H1 (cell line): ENCODE results near the gene WDR93. TPM values are rescaled to one million over a fixed set of nuclear protein-coding genes. Genes with fewer than 3 reads are reported as not detected.
A peak's percentile ranks its signal among the peaks of the same experiment; 100 is the strongest.

ENCODE experiments used
- CTCF ChIA-PET: fragments of 300-600 bp; sonication (Branson Sonifier 250); formaldehyde crosslinking; loops from one replicate; lab custom pipeline; 2021; ENCODE audit not compliant: partially characterized antibody; lab: Charles Lee
- POLR2A ChIA-PET: fragments of 300-600 bp; sonication (Branson Sonifier 250); formaldehyde crosslinking; loops from one replicate; lab custom pipeline; 2021; ENCODE audit warnings: inconsistent platforms; ENCODE audit not compliant: partially characterized antibody; lab: Charles Lee
- DNase-seq, 2 experiments: peaks; one replicate each; pipeline versions ENCODE4 v3.0.0 to v3.0.0-alpha.2; 2010 to 2022; ENCODE audit warnings: low spot score in 2 of 2, low read depth in 1 of 2, mixed read lengths in 1 of 2
- FAIRE-seq: peaks from 2 replicates; lab custom pipeline; 2011; peaks lifted over from hg19 to GRCh38; lab: Jason Lieb, UNC
- H2AFZ ChIP-seq: 2 replicates; pipeline ENCODE4 v1.8.1; 2012; ENCODE audit warnings: low read length, inconsistent platforms
- H2AK5ac ChIP-seq: 2 replicates; pipeline ENCODE4 v1.6.1; 2013; ENCODE audit warnings: low read depth, low read length
- H2BK120ac ChIP-seq: replicated peaks from 2 replicates; pipeline ENCODE3; 2013; ENCODE audit warnings: low read depth, low read length, inconsistent platforms
- H2BK12ac ChIP-seq: 2 replicates; pipeline ENCODE4 v1.6.1; 2013; ENCODE audit warnings: low read depth, low read length
- H2BK15ac ChIP-seq: 2 replicates; pipeline ENCODE4 v1.6.1; 2013; ENCODE audit warnings: low read length
- H2BK20ac ChIP-seq: 2 replicates; pipeline ENCODE4 v1.6.1; 2013; ENCODE audit warnings: low read length
- H2BK5ac ChIP-seq: 2 replicates; pipeline ENCODE4 v1.6.1; 2013; ENCODE audit warnings: low read depth, low read length
- H3K14ac ChIP-seq: 2 replicates; pipeline ENCODE4 v1.6.1; 2013; ENCODE audit warnings: inconsistent platforms; ENCODE audit not compliant: insufficient read length
- H3K18ac ChIP-seq: 2 replicates; pipeline ENCODE4 v1.6.1; 2013; ENCODE audit warnings: low read length; ENCODE audit errors: extremely low read depth
- H3K23ac ChIP-seq: 2 replicates; pipeline ENCODE4 v1.6.1; 2013; ENCODE audit warnings: inconsistent platforms; ENCODE audit not compliant: insufficient read length
- H3K23me2 ChIP-seq: 2 replicates; pipeline ENCODE4 v1.6.1; 2013; ENCODE audit warnings: low read depth, low read length
- H3K27ac ChIP-seq: 2 replicates; pipeline ENCODE4 v1.6.1; 2011; ENCODE audit warnings: low read depth, low read length, inconsistent platforms
- H3K27me3 ChIP-seq, 4 experiments: replicated peaks in 1 of 4; 1 replicate in 1 of 4; 2 replicates in 3 of 4; pipeline versions ENCODE4 v1.6.1 to v1.8.1; 2011 to 2013; ENCODE audit warnings: low read length in 3 of 4, mild to moderate bottlenecking in 3 of 4, inconsistent platforms in 2 of 4, mixed read lengths in 2 of 4, moderate library complexity in 1 of 4; ENCODE audit not compliant: control insufficient read depth in 3 of 4, insufficient read depth in 3 of 4; ENCODE audit errors: extremely low read depth in 1 of 4
- H3K36me3 ChIP-seq, 4 experiments: 2 replicates each; pipeline versions ENCODE4 v1.6.1 to v1.8.1; 2011 to 2013; ENCODE audit warnings: mild to moderate bottlenecking in 4 of 4, low read length in 3 of 4, moderate library complexity in 2 of 4, control low read depth in 1 of 4, inconsistent platforms in 1 of 4; ENCODE audit not compliant: insufficient read depth in 4 of 4, control insufficient read depth in 2 of 4
- H3K4ac ChIP-seq: replicated peaks from 2 replicates; pipeline ENCODE3; 2013; ENCODE audit warnings: low read length, low read depth, mixed read lengths, inconsistent platforms; ENCODE audit not compliant: insufficient read length
- H3K4me1 ChIP-seq, 4 experiments: replicated peaks in 1 of 4; 1 replicate in 1 of 4; 2 replicates in 3 of 4; pipeline versions ENCODE4 v1.6.1 to v1.8.1; 2011 to 2013; ENCODE audit warnings: low read length in 3 of 4, inconsistent platforms in 2 of 4, mixed read lengths in 1 of 4; ENCODE audit not compliant: insufficient read depth in 4 of 4, control insufficient read depth in 3 of 4
- H3K4me2 ChIP-seq, 2 experiments: 2 replicates each; pipeline versions ENCODE4 v1.6.1 to v1.8.1; 2011 to 2013; ENCODE audit warnings: low read depth in 2 of 2, low read length in 2 of 2, control low read depth in 1 of 2, inconsistent platforms in 1 of 2, mild to moderate bottlenecking in 1 of 2; ENCODE audit not compliant: insufficient read depth in 1 of 2
- H3K4me3 ChIP-seq, 4 experiments: fragments of 200-600, 300-600 bp in 1 of 4; sonication (generic), shearing (Covaris generic), sonication (Bioruptor Twin) in 1 of 4; 2 replicates each; pipeline versions ENCODE4 v1.5.1 to v1.8.1; 2011 to 2016; ENCODE audit warnings: low read length in 4 of 4, low read depth in 3 of 4, control low read depth in 2 of 4, inconsistent platforms in 2 of 4, mild to moderate bottlenecking in 2 of 4, mixed read lengths in 1 of 4, moderate library complexity in 1 of 4; ENCODE audit not compliant: insufficient read depth in 2 of 4; ENCODE audit errors: extremely low read depth in 1 of 4
- H3K56ac ChIP-seq: replicated peaks from 2 replicates; pipeline ENCODE3; 2013; ENCODE audit warnings: low read depth, mild to moderate bottlenecking, mixed read lengths, low read length, inconsistent platforms; ENCODE audit not compliant: insufficient read length
- H3K79me1 ChIP-seq: 2 replicates; pipeline ENCODE4 v1.6.1; 2013; ENCODE audit warnings: low read depth, low read length, control low read depth
- H3K79me2 ChIP-seq, 2 experiments: 2 replicates each; pipeline versions ENCODE4 v1.6.1 to v1.8.1; 2012 to 2013; ENCODE audit warnings: low read length in 2 of 2, mild to moderate bottlenecking in 2 of 2, inconsistent platforms in 1 of 2; ENCODE audit not compliant: insufficient read depth in 2 of 2, control insufficient read depth in 1 of 2
- H3K9ac ChIP-seq, 4 experiments: replicated peaks in 1 of 4; 1 replicate in 1 of 4; 2 replicates in 3 of 4; pipeline versions ENCODE4 v1.6.1 to v1.8.1; 2011 to 2013; ENCODE audit warnings: low read depth in 3 of 4, low read length in 3 of 4, control low read depth in 2 of 4, mild to moderate bottlenecking in 2 of 4, moderate library complexity in 2 of 4, inconsistent platforms in 1 of 4; ENCODE audit errors: extremely low read depth in 1 of 4
- H3K9me3 ChIP-seq, 2 experiments: 2 replicates each; pipeline versions ENCODE4 v1.6.1 to v1.8.1; 2012 to 2013; ENCODE audit warnings: mild to moderate bottlenecking in 2 of 2, moderate library complexity in 2 of 2, control low read depth in 1 of 2, inconsistent platforms in 1 of 2, low read depth in 1 of 2, low read length in 1 of 2, mixed read lengths in 1 of 2; ENCODE audit not compliant: insufficient read depth in 2 of 2
- H4K20me1 ChIP-seq, 2 experiments: replicated peaks in 1 of 2; 2 replicates each; pipeline versions ENCODE3 to v1.8.1; 2011 to 2013; ENCODE audit warnings: inconsistent platforms in 2 of 2, low read length in 2 of 2, mild to moderate bottlenecking in 1 of 2; ENCODE audit not compliant: insufficient read depth in 2 of 2, control insufficient read depth in 1 of 2
- H4K5ac ChIP-seq: 2 replicates; pipeline ENCODE4 v1.6.1; 2013; ENCODE audit warnings: low read length, low read depth, mixed read lengths, inconsistent platforms; ENCODE audit not compliant: insufficient read length
- H4K8ac ChIP-seq: 2 replicates; pipeline ENCODE4 v1.8.0; 2013; ENCODE audit warnings: mild to moderate bottlenecking, moderate library complexity, low read length, inconsistent platforms; ENCODE audit not compliant: insufficient read depth; ENCODE audit errors: extremely low read depth
- H4K91ac ChIP-seq: replicated peaks from 2 replicates; pipeline ENCODE3; 2013; ENCODE audit warnings: low read length, mixed read lengths, inconsistent platforms; ENCODE audit not compliant: insufficient read length
- ASH2L ChIP-seq: fragments of 200-600, 300-600 bp; sonication (generic); IDR thresholded peaks from one replicate; pipeline ENCODE4 v1.7.1; 2017; ENCODE audit warnings: low read length
- BRCA1 ChIP-seq: IDR thresholded peaks from 2 replicates; pipeline ENCODE4 v1.6.1; 2012; ENCODE audit warnings: low read depth, low read length, improper control_type of control experiment
- CTBP2 ChIP-seq: IDR thresholded peaks from 2 replicates; pipeline ENCODE4 v1.7.0; 2011; ENCODE audit warnings: borderline replicate concordance, mild to moderate bottlenecking, moderate library complexity, mixed read lengths, low read length; ENCODE audit not compliant: insufficient read depth, insufficient read length
- EGR1 ChIP-seq: IDR thresholded peaks from 2 replicates; pipeline ENCODE4 v1.6.1; 2011; ENCODE audit warnings: low read depth, low read length, borderline replicate concordance
- EZH2 ChIP-seq: fragments of 200-600 bp; sonication (generic); IDR thresholded peaks from 2 replicates; pipeline ENCODE4 v1.7.1; 2012; ENCODE audit warnings: low read depth, mild to moderate bottlenecking, moderate library complexity, low read length, inconsistent platforms; ENCODE audit not compliant: severe bottlenecking
- POU5F1 ChIP-seq: IDR thresholded peaks from 2 replicates; pipeline ENCODE4 v1.6.1; 2011; ENCODE audit warnings: low read depth, mild to moderate bottlenecking, low read length, moderate library complexity
- RNF2 ChIP-seq: fragments of 200-900, 300-1000 bp; sonication (generic); IDR thresholded peaks from 2 replicates; pipeline ENCODE4 v1.7.1; 2016; ENCODE audit warnings: borderline replicate concordance, low read depth, mild to moderate bottlenecking, antibody characterized with exemption, low read length; ENCODE audit not compliant: poor library complexity, severe bottlenecking; ENCODE audit errors: missing control alignments
- TAF7 ChIP-seq: optimal IDR thresholded peaks from 2 replicates; pipeline ENCODE3; 2011; ENCODE audit warnings: low read depth, mild to moderate bottlenecking, inconsistent platforms, low read length, moderate library complexity, borderline replicate concordance
- WGBS, 2 experiments: shearing (Covaris generic) in 1 of 2; methylation state at CpG; one replicate each; pipeline versions ENCODE4 v1.1.6 to v1.1.7; 2013 to 2015; ENCODE audit warnings: low lambda C conversion rate in 2 of 2, mixed read lengths in 2 of 2, inconsistent platforms in 1 of 2, low coverage in 1 of 2, missing lambda C conversion rate in 1 of 2; ENCODE audit not compliant: insufficient replicate concordance in 2 of 2, insufficient coverage in 1 of 2, insufficient read length in 1 of 2; ENCODE audit errors: extremely low coverage in 1 of 2, missing lambda C conversion rate in 1 of 2; 5-methylcytosine and 5-hydroxymethylcytosine counted together
- polyA plus RNA-seq, 7 experiments: library from polyadenylated mRNA; depleted of rRNA in 3 of 7; stranded (reverse) in 5 of 7; unstranded in 2 of 7; fragments of >200 nt in 5 of 7; fragments of 200-250 nt in 2 of 7; gene quantifications; 1 replicate in 5 of 7; 2 replicates in 1 of 7; 4 replicates in 1 of 7; pipeline versions ENCODE4 v1.2.1 to v1.2.3, GENCODE V29; 2011 to 2013; ENCODE audit warnings: missing spikeins in 2 of 7, mixed read lengths in 2 of 7
- total RNA-seq: library from RNA; stranded (reverse); fragmentation: NEBNext Ultra II Directional; extraction: Animal tissue kit (Norgen Biotek cat#: 25700); gene quantifications from 2 replicates; pipeline ENCODE4 v1.2.1, GENCODE V29; 2021

WDR93 gene
- total and polyA plus RNA-seq, 2 of the 8 experiments (the other 6 are each of a cell fraction or from before 2014, with no cell fraction given): 0.03 TPM; not detected in 1

DNA sequence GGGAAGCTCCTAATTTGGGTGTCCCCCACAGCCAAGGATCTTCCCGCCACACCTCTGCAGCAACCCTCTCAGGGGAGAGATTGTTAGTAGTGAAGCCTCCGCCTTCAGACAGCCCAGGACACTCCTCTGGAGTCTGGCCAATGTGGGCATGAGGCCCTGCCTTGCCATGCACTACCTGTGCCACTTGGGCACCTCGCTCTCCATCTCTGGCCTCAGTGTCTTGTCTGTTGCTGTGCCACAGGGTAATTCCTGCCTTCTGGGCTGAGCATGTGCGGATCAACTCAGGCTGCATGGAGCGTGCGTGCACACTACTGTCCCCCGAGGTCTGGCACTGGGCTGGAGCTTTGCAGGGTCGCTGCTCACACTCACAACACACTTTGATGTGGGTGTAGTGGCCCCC lies 68.4 kb downstream of the WDR93 start:
- no peak for FAIRE-seq
- POLR2A ChIA-PET: no interaction called here

More for the DNA sequence above, 68.4 kb downstream of the WDR93 start:
- peak overlapping the region; percentile 61; the same call in 1 of the 2 replicates for H2BK15ac ChIP-seq
- H4K91ac ChIP-seq: no peak overlapping the region
- H4K20me1 ChIP-seq: no peaks in the 10 kb centered on the region
- H3K23me2 ChIP-seq: no peaks in the 10 kb centered on the region; the same call in 1 of the 2 replicates
- no peaks in the 10 kb centered on the region for H3K79me1 ChIP-seq
- H3K4me2 ChIP-seq: no peak overlapping the region
- H3K9ac ChIP-seq: no peak overlapping the region
- H3K4ac ChIP-seq: no peak overlapping the region
- no peak overlapping the region for H4K5ac ChIP-seq
- H3K14ac ChIP-seq: no peak overlapping the region
- no peak overlapping the region; the same call in 1 of the 2 replicates for H2BK5ac ChIP-seq
- H2BK12ac ChIP-seq: no peak overlapping the region
- H2AFZ ChIP-seq: no peak overlapping the region
- H3K4me3 ChIP-seq: no peak overlapping the region
- no peak overlapping the region for H3K23ac ChIP-seq
- TF ChIP-seq EZH2: no peak
- TF ChIP-seq ASH2L: no peak
- no peak for TF ChIP-seq RNF2
- no peak for TF ChIP-seq POU5F1
- TF ChIP-seq EGR1: no peak
- no peak for TF ChIP-seq TAF7
- no peak for TF ChIP-seq CTBP2
- no peak for TF ChIP-seq BRCA1
- H3K27me3 ChIP-seq: no peaks in the 10 kb centered on the region; a peak in 2 of 7 replicates
- H3K36me3 ChIP-seq: no peaks in the 10 kb centered on the region
- CTCF ChIA-PET: interaction anchor here (0.5 to 10.6 kb wide), 8 partner anchors 9 to 250 kb away, joined by 3 to 153 read pairs (median 16); partner anchors contain the start of gene MESP2
- 87% methylated on average over 8 of the region's 8 CpGs; no CpG with 5 or more reads in 1 of the 2 experiments for WGBS, 2 experiments
- no peak overlapping the region for H2AK5ac ChIP-seq
- no peaks in the 10 kb centered on the region for H3K79me2 ChIP-seq
- H2BK20ac ChIP-seq: no peak overlapping the region
- H3K4me1 ChIP-seq: peaks cover 0 to 2% (median 0%) of the 10 kb centered on the region in 4 experiments; a peak in 3 of 7 replicates
- no peak overlapping the region for H3K56ac ChIP-seq
- no peaks in the 10 kb centered on the region for H3K9me3 ChIP-seq
- no peak overlapping the region; the same call in 1 of the 2 replicates for H4K8ac ChIP-seq
- H3K18ac ChIP-seq: no peak overlapping the region
- no peak overlapping the region for H2BK120ac ChIP-seq
- H3K27ac ChIP-seq: no peak overlapping the region
- no peak for DNase-seq
